ENCODE results near the gene IFNK.

Gene IFNK, protein sequence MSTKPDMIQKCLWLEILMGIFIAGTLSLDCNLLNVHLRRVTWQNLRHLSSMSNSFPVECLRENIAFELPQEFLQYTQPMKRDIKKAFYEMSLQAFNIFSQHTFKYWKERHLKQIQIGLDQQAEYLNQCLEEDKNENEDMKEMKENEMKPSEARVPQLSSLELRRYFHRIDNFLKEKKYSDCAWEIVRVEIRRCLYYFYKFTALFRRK

DNA sequence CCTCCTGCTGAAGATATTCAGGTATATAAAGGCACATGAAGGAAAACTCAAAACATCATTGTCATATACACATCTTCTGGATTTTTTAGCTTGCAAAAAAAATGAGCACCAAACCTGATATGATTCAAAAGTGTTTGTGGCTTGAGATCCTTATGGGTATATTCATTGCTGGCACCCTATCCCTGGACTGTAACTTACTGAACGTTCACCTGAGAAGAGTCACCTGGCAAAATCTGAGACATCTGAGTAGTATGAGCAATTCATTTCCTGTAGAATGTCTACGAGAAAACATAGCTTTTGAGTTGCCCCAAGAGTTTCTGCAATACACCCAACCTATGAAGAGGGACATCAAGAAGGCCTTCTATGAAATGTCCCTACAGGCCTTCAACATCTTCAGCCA is at the start of gene IFNK:
Gene IFNK, plus strand, starts transcription at position 55 of the 400 bp plus-strand sequence. Its CDS starts 47 bp downstream, at position 102.
- no peaks in the 10 kb centered on the region for H3K9me3 Mint-ChIP-seq
- peaks cover 36% of the 10 kb centered on the region for H3K27me3 Mint-ChIP-seq (ENCODE audit: low read depth)
- no peak within 1 kb of the TSS for H3K4me3 Mint-ChIP-seq
- peaks cover 5% of the 10 kb centered on the region for H3K4me1 Mint-ChIP-seq (ENCODE audit: low read depth)
- no peak within 1 kb of the TSS for H3K27ac Mint-ChIP-seq
- H3K36me3 Mint-ChIP-seq (ENCODE audit: low read depth), result no peaks in the 10 kb centered on the region

DNA sequence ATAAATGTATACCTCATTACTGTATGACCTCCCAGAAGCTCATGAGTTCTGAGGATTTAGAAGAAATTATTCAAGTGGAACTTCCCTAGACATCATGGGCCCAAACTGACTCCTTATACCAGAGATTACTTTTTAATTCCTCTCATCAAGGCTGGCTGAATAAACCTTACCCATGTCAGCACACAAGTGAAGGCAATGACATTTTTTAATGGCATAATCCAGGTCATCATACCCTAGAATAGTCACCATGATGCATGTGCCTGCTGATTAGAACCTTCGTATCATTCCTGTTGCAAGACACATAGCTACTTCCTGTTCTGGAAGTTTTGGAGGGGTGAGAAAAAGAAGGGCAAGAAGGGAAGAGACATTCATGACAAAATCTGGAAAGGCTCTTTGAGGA is 49.8 kb upstream of the IFNK start:
- Mint-ChIP-seq H3K9me3 (peaks cover 20% of the 10 kb centered on the region), H3K27me3 (ENCODE audit: low read depth) (no peaks in the 10 kb centered on the region), H3K4me3 (no peak overlapping the region), H3K27ac (no peak overlapping the region), H3K36me3 (ENCODE audit: low read depth) (no peaks in the 10 kb centered on the region), H3K4me1 (ENCODE audit: low read depth) (peaks cover 7% of the 10 kb centered on the region)

DNA sequence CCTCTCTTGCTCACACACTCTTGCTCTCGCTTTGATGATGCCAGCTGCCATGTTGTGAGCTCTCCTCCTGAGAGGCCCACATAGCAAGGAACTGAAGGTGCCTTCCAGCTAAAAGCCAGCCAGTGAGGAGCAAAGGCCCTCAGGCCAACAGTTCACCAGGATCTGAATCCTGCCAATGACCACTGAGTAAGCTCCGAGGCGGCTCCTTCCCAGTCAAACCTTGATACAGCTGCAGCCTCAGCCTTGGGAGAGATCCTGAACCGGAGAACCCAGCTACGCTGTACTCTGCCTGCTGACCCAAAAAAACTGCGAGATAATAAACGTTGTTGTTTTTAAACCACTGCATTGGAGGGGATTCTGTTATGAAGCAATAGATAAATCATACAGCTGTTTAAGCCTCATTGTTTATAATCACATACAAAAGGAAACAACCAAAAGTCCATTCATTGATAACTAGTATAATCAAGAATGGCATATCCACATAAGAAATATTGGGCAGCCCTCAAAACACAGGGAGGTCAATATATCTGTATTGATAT is 49.0 kb upstream of the IFNK start:
- no peaks in the 10 kb centered on the region for H3K27me3 Mint-ChIP-seq (ENCODE audit: low read depth)
- H3K9me3 Mint-ChIP-seq, result peaks cover 21% of the 10 kb centered on the region
- H3K27ac Mint-ChIP-seq, result no peak overlapping the region
- H3K4me1 Mint-ChIP-seq (ENCODE audit: low read depth), result peaks cover 7% of the 10 kb centered on the region
- H3K36me3 Mint-ChIP-seq (ENCODE audit: low read depth), result no peaks in the 10 kb centered on the region
- no peak overlapping the region for H3K4me3 Mint-ChIP-seq

DNA sequence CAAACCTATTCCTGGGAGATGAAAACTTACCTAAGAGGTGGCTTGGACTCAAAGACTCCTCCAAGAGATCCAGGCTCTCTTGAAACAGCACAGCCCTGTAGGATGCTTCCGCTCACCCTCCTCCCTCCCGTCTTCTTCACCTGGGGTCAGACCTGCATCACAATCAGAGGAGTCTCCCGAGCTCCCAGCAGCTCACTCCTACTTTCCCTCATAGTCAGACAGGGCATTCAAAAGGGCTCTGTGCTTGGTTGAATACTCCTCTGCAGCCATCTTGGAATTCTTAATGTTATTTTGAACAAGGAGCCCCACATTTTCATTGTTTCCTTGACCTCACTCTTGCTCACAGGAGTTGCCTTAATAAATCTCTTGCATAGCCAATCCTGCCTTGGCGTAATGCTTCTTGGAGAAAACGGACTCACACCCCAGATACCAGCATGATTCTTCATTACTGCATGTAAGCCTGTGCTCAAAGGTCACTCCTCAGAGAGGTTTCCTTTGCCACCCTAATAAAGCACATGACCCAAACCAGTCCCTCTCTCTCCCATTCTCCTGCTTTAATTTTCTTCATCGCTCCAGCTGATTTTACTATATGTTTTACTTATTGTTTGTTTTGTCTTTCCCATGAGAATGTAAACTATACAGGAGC is 47.1 kb upstream of the IFNK start:
- H3K9me3 Mint-ChIP-seq, result peaks cover 21% of the 10 kb centered on the region

DNA sequence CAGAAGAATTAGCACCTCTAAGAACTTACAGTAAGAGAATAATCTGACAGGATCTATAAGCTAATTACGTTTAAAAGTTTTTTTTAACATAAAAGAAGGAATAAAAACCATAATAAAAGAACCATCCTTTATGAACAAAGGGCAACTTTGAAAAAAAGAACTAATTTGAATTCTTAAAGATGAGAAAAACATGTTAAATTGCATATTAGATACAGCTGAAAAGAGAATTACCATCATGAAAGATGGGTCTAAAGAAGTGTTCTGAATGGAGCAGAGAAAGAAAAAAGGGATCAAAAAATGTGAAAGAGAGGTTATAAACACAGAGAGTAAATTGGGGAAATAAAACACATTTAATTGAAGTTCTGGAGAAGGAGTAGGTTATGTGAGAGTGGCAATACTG is 45.8 kb upstream of the IFNK start:
- peaks cover 21% of the 10 kb centered on the region for H3K9me3 Mint-ChIP-seq
- no peaks in the 10 kb centered on the region for H3K36me3 Mint-ChIP-seq (ENCODE audit: low read depth)
- H3K4me3 Mint-ChIP-seq, result no peak overlapping the region
- H3K27me3 Mint-ChIP-seq (ENCODE audit: low read depth), result no peaks in the 10 kb centered on the region
- H3K27ac Mint-ChIP-seq, result no peak overlapping the region
- H3K4me1 Mint-ChIP-seq (ENCODE audit: low read depth), result peaks cover 2% of the 10 kb centered on the region

More for the DNA sequence above, 47.1 kb upstream of the IFNK start:
- Mint-ChIP-seq H3K4me3 (no peak overlapping the region), H3K4me1 (ENCODE audit: low read depth) (peaks cover 2% of the 10 kb centered on the region), H3K27ac (no peak overlapping the region), H3K27me3 (ENCODE audit: low read depth) (no peaks in the 10 kb centered on the region), H3K36me3 (ENCODE audit: low read depth) (no peaks in the 10 kb centered on the region)

DNA sequence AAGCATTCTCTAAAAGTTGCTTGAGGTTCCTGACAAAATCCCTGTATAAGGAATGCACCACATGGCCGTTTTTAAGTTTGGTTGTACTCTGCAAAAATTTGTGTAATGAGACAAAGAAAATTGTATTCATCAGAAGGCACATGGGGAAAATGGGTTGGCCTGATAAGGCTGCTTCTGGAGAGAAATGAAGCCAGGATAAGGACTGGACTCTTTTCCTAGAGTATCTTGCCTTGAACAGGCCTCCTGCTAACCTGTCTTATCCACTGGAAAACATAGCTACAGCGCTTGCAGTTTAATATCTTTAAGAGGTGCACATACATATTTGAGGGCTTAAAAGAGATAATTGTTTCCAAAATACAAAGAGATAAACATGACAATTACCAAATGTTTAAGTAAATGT is 41.4 kb upstream of the IFNK start:
- no peak overlapping the region for H3K4me3 Mint-ChIP-seq
- H3K36me3 Mint-ChIP-seq (ENCODE audit: low read depth), result no peaks in the 10 kb centered on the region
- peaks cover 15% of the 10 kb centered on the region for H3K4me1 Mint-ChIP-seq (ENCODE audit: low read depth)
- no peaks in the 10 kb centered on the region for H3K27me3 Mint-ChIP-seq (ENCODE audit: low read depth)
- no peak overlapping the region for H3K27ac Mint-ChIP-seq
- peaks cover 17% of the 10 kb centered on the region for H3K9me3 Mint-ChIP-seq

DNA sequence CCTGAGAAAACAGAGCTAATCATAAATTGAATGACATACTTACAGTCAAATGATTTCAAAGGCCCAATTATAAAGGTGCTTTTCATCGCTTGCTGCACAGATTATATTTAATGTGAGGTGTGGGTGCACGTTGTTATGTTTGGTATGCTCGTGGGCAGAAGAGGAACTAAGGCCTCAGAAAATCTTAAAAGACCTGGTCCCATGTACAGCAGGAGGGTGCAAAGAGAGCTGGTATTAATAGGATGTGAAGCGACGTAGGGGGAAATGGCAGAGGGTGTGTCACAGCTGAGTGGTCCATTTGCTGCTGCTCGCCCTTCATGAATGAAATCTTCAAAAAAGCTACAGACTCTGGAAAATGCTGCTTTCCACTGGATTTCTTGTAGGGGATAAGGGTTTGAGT is 40.5 kb upstream of the IFNK start:
- no peaks in the 10 kb centered on the region for H3K27me3 Mint-ChIP-seq (ENCODE audit: low read depth)
- H3K27ac Mint-ChIP-seq, result no peak overlapping the region
- H3K9me3 Mint-ChIP-seq, result peaks cover 8% of the 10 kb centered on the region
- H3K4me3 Mint-ChIP-seq, result no peak overlapping the region
- H3K4me1 Mint-ChIP-seq (ENCODE audit: low read depth), result peaks cover 15% of the 10 kb centered on the region
- H3K36me3 Mint-ChIP-seq (ENCODE audit: low read depth), result no peaks in the 10 kb centered on the region

DNA sequence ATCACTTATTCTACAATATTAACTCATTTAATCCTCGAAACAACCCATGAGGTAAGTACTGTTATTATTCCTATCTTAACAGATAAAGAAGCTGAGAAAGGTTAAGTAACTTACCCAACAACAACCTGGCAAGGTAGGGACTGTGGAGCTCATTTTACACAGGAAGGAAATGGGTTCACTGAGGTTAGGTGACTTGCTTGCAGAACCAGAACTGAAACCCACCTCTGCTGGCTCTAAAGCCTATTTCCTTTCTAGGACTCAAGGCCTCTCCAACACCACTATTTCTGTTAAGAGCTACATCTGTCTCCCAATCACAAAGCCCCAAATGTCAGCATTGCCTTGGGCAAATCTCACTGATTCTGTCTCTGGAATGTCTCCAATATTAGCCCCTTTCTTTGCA is 38.9 kb upstream of the IFNK start:
- no peak overlapping the region for H3K27ac Mint-ChIP-seq
- no peaks in the 10 kb centered on the region for H3K36me3 Mint-ChIP-seq (ENCODE audit: low read depth)
- H3K4me3 Mint-ChIP-seq, result no peak overlapping the region
- no peaks in the 10 kb centered on the region for H3K27me3 Mint-ChIP-seq (ENCODE audit: low read depth)
- H3K9me3 Mint-ChIP-seq, result no peaks in the 10 kb centered on the region
- H3K4me1 Mint-ChIP-seq (ENCODE audit: low read depth), result peaks cover 20% of the 10 kb centered on the region

DNA sequence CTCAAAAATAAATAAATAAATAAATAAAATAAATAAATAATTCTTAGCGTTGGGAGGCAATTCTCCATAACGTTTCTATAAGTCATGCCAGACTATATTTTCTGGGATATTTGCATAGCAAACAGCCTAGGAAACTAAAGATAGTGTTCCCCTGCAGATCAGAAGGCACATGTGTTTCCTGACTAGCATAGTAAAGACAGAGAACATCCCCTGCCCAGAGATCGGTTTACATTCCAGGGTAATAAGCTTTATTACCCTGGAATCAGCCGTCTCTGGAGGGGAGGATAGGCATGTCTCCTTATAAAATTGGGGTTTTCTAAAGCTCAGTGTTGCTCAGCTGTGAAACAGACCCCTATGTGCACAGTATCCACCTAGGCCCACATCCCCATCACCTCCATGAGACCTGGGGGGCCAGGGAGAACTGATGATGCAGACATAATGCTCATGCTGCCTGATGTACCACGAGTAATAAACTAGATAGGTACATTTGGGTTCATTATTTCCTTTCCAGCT is 36.9 kb upstream of the IFNK start:
- H3K27ac Mint-ChIP-seq, result no peak overlapping the region
- H3K27me3 Mint-ChIP-seq (ENCODE audit: low read depth), result no peaks in the 10 kb centered on the region
- H3K4me3 Mint-ChIP-seq, result no peak overlapping the region
- H3K4me1 Mint-ChIP-seq (ENCODE audit: low read depth), result peaks cover 20% of the 10 kb centered on the region
- H3K36me3 Mint-ChIP-seq (ENCODE audit: low read depth), result no peaks in the 10 kb centered on the region
- no peaks in the 10 kb centered on the region for H3K9me3 Mint-ChIP-seq

DNA sequence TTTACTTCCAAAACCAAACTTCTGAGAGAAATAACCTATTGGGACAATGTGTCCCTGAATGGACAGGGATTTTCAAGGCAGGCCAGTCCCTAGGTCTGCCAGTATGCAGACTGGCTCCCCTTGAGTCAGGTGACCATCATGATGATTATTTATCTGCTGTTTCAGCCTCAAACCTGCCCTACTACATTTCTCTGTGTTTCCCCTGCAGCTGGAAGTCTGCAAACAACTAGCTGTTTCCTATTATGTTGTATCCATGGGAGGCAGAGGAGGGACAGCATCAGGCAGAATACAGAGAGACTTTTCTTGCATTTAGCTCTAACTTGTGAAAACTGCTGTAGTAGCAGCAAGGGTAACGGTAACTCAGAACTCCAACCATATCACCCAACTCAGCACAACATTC is 36.2 kb upstream of the IFNK start:
- Mint-ChIP-seq H3K4me3 (no peak overlapping the region), H3K36me3 (ENCODE audit: low read depth) (no peaks in the 10 kb centered on the region), H3K27me3 (ENCODE audit: low read depth) (no peaks in the 10 kb centered on the region), H3K4me1 (ENCODE audit: low read depth) (peaks cover 20% of the 10 kb centered on the region), H3K27ac (no peak overlapping the region), H3K9me3 (no peaks in the 10 kb centered on the region)

DNA sequence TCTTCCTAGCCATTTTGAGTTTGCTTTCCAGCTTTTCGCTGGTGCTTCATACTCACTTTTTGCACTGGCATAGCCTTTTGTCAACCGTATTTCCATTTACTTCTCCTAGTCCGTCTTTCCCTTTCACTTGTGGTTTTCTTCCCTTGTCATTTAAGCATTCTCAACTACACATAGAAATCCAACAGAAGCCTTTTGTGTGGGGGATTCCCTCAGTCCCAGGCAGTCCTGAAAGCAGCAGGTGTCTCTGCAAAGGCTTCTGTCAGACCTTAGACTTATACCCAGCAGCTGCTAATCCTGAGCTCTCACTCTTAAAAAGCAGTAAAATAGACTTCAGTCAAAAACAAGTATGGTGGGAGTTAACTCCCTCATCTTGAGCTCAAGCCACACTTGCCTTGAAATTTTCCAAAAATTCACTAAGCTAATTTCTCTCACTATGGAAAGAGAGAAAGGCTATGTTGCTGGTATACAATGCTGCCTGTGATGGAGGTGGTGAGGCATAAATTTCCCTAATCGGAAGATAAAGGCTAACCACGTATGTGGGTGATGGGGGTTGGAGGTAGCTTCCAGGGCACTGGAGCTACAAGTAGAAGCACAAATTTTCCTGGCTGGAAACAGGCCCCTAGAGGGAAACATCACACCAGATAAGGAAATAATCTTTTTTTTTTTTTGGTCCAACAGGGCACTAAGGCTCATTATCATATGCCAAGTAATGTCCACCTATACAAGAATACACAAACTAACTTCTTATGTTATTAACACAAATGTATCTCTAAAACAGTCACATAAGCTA is 34.8 kb upstream of the IFNK start:
- no peaks in the 10 kb centered on the region for H3K27me3 Mint-ChIP-seq (ENCODE audit: low read depth)
- no peaks in the 10 kb centered on the region for H3K9me3 Mint-ChIP-seq
- H3K4me1 Mint-ChIP-seq (ENCODE audit: low read depth), result peaks cover 19% of the 10 kb centered on the region
- no peaks in the 10 kb centered on the region for H3K36me3 Mint-ChIP-seq (ENCODE audit: low read depth)
- H3K4me3 Mint-ChIP-seq, result no peak overlapping the region
- no peak overlapping the region for H3K27ac Mint-ChIP-seq

DNA sequence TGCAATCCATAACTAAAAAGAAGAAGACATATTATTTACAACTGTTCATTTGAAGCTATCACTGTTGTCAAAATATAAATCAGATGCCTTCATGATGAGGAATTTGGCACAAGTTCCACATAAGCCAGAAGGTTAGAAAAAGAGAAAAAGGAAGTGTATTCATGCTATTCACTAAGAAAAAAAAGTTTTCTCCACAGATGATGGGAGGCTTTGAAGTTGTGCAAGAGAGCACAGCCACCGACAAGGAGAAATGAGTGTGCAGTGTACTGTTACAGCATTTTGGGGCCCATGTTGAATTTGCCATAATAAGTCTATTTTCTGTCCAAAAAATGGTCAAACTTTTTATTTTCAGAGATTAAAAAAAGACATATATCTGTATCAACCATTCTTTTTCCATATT is 32.9 kb upstream of the IFNK start:
- peaks cover 5% of the 10 kb centered on the region for H3K4me1 Mint-ChIP-seq (ENCODE audit: low read depth)
- no peaks in the 10 kb centered on the region for H3K27me3 Mint-ChIP-seq (ENCODE audit: low read depth)
- no peak overlapping the region for H3K4me3 Mint-ChIP-seq
- H3K27ac Mint-ChIP-seq, result no peak overlapping the region
- H3K9me3 Mint-ChIP-seq, result no peaks in the 10 kb centered on the region
- H3K36me3 Mint-ChIP-seq (ENCODE audit: low read depth), result no peaks in the 10 kb centered on the region

DNA sequence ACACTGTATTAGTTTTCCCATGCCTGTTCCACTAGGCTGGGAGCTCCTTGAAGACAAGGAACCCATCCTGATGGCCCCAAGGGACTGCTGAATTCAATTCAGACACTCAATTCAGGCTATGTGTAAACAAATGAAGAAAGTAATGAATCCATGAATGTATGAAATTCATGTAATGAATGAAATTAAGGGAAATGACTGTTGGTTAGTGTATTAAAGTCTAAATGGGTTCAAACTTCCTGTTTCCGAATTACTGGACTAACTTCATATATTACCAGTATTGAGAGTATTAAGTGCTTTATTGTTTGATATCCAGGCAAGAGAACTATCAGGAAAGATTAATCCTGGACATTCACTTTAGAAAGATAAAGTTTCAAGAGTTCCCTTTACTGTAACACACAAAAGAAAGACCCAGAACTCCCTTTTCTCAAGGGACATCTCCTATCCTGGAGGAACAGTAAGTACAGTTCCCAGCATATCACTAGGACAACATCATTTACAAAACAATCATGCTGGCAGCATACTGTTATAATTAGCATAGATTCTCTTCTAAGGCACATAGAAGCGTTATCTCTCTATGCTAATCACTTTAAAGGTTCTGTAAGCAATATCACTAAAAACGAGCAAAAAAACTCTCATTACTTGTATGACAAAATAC is 28.5 kb upstream of the IFNK start:
- H3K9me3 Mint-ChIP-seq, result no peaks in the 10 kb centered on the region
- H3K4me1 Mint-ChIP-seq (ENCODE audit: low read depth), result peaks cover 11% of the 10 kb centered on the region
- H3K4me3 Mint-ChIP-seq, result no peak overlapping the region
- no peaks in the 10 kb centered on the region for H3K27me3 Mint-ChIP-seq (ENCODE audit: low read depth)
- no peaks in the 10 kb centered on the region for H3K36me3 Mint-ChIP-seq (ENCODE audit: low read depth)
- H3K27ac Mint-ChIP-seq, result no peak overlapping the region

DNA sequence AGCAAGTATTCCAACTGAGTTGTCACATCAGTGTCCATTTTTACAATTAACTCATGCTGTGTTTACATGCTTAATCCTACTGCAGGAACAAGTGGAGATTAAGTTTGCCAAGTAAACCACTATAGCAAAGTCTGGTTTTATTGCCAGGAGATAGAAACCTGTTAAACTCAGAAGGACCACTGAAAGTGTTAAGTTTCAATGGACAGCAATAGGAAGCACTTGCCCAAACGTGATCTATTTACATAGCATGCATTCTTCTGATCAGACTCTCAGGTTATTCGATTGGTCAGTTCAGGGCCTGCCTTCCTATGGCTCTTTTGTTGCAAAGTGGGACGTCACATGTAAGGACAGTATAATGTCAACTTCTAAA is 28.0 kb upstream of the IFNK start:
- H3K9me3 Mint-ChIP-seq, result no peaks in the 10 kb centered on the region
- H3K36me3 Mint-ChIP-seq (ENCODE audit: low read depth), result no peaks in the 10 kb centered on the region
- no peak overlapping the region for H3K4me3 Mint-ChIP-seq
- H3K27me3 Mint-ChIP-seq (ENCODE audit: low read depth), result no peaks in the 10 kb centered on the region
- H3K27ac Mint-ChIP-seq, result no peak overlapping the region
- peaks cover 11% of the 10 kb centered on the region for H3K4me1 Mint-ChIP-seq (ENCODE audit: low read depth)
